ENCODE measurements around the gene CDK11B.

The CDK11B gene

GRCh38 chr1:1627261-1627828, 31.5 kb downstream of the CDK11B start:
- DNase-seq (ENCODE audit: low spot score), result no peak

DNA sequence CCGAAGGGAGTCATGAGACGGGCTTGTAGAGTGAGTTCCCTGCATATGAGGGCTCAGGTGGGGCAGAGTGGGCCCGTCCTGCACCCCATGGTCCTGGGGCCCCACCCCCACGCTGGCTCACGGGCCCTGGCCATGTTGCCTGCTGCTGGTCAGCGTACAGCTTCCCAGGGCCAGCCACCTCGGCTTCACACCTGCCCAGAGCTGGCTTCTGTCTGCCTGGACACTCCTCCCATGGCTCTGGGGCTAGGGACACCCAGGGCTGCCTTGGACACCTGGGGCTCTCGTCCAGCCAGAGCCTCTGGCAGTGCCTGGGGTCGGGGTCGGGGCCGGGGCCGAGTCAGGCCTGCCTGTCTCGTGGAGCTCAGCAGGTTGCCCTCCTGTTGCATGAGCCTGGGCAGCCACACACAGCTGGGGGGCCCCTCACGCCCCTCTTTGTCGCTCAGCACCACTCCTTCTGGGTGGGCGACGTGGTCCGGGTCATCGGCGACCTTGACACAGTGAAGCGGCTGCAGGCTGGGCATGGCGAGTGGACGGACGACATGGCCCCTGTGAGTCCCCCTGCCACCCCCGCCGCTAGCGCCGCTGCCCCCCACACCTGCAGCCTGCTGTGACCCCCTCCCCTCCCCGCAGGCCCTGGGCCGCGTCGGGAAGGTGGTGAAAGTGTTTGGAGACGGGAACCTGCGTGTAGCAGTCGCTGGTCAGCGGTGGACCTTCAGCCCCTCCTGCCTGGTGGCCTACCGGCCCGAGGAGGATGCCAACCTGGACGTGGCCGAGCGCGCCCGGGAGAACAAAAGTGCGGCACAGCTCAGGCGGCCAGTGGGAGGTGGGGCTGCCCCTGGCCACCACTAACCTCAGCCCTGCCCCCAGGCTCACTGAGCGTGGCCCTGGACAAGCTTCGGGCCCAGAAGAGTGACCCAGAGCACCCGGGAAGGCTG, 32.3 kb downstream of the CDK11B start:
- no peak for DNase-seq (ENCODE audit: low spot score)

- DNase-seq (ENCODE audit: low spot score), result no peak
Observed at GRCh38 chr1:1625824-1626206, 33.0 kb downstream of the CDK11B start.

DNA sequence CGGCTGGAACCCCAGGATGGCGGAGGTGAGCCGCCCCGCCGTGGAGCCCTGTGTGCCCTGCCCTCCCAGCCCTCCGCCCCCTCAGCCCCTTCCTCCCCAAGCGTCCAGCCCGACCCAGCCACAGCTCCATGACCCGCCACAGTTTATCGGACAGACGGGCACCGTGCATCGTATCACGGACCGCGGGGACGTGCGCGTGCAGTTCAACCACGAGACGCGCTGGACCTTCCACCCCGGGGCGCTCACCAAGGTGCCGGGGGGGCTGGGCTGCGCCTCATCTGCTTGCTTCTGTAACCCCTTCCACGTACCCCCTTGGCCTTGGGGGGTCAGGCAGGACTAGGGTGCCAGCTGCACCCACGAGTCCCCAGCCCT, 33.4 kb downstream of the CDK11B start:
- DNase-seq (ENCODE audit: low spot score), result no peak

DNA sequence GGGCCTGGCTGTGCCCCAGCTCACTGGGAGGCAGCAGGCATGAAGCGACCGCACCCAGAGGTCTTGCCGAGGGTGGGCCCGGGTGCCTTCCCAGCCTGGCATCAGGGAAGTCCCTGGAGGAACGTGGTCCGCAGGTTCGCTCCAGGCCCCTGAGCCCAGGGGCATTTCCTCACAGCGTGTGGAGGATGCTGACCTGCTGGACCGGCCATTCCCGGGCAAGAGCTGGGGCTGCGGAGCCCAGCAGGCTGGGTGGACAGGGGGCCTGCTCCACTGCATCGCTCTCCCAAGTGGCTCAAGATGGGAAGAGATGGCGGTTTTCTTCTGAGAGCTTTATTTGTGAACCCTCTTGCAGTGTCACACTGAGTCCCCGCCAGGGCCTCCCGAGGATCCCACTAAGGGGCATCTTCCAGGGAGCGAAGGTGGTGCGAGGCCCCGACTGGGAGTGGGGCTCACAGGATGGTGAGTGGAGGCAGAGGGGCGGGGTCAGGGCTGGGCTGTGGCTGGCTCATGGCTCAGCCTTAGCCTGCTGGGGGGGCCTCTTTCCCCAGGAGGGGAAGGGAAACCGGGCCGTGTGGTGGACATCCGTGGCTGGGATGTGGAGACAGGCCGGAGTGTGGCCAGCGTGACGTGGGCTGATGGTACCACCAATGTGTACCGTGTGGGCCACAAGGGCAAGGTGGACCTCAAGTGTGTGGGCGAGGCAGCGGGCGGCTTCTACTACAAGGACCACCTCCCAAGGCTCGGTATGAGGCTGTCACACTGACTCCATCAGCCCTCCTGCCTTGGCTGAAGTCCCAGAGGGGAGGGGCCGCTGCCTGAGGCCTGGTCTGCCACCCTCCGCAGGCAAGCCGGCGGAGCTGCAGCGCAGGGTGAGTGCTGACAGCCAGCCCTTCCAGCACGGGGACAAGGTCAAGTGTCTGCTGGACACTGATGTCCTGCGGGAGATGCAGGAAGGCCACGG, 34.1 kb downstream of the CDK11B start:
- DNase-seq (ENCODE audit: low spot score), result no peak

DNA sequence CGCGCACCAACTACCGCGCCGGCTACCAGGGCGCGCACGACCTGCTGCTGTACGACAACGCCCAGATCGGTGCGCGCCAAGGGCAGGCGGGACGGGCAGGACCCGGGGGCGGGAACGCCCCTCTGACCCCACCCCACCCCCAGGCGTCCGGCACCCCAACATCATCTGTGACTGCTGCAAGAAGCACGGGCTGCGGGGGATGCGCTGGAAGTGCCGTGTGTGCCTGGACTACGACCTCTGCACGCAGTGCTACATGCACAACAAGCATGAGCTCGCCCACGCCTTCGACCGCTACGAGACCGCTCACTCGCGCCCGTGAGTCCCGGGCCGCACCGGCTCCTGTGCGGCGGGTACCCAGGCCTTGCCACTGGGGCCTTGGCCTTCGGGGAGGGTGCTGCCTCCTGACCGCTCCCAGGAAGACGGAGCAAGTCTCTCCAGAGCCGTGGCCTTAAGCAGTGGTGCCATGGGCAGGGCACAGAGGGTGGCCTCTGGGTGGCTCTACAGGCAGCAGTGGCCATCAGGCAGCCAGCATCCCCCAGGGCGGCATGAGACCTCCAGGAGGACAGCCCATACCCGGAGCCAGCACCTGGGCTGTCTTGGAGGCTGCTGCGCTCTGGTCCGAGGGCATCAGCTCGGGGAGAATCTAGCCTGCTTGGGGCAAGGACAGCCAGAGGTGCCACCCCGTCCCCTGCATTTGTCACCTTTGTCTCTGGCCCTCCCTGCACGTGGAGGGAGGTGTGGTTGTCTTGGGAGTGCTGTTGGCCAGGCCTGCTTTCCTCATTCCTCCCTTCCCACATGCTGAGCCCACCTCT, 35.0 kb downstream of the CDK11B start:
- DNase-seq (ENCODE audit: low spot score), result no peak

- no peak for DNase-seq (ENCODE audit: low spot score)
Observed at GRCh38 chr1:1623181-1623630, 35.6 kb downstream of the CDK11B start.

- DNase-seq (ENCODE audit: low spot score), result no peak
Observed at GRCh38 chr1:1622788-1623094, 36.1 kb downstream of the CDK11B start.

DNA sequence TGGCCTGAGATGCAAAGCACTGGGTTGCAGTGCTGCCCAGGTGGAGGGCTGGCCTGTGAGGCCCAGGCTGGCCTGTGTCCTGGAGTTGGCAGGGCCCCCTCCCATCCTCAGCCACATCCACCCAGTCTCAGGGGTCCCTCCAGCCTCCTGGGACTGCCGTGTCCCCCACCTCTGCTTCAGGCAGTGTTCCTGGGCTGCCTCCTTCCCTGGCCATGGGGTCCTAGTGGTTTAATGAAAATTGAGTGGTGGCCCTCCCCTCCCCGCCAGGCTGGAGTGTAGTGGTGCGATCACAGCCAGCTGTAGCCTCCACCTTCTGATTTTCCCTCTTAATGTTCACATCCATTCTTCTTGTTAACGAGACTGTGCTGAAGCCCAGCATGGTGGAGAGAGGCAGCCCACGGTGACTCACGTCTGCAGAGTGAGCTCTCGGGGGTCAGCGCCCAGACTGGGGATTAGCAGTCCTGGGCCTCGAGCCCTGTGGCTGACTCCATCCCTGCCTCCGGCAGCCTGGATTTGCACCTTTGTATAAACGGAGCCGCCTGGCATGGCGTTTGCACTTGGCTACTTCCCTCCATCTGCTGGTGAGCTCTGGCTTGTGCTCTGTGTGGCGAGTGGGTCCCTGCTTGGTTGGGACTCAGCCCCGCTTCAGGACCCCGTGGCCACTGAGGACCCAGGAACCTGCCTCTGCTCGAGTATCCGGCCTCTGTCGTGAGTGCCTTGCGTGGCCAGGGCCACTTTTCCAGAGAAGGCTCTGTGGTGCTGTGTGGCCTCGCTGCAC, 36.6 kb downstream of the CDK11B start:
- no peak for DNase-seq (ENCODE audit: low spot score)

GRCh38 chr1:1621173-1622009, 37.4 kb downstream of the CDK11B start:
- no peak for DNase-seq (ENCODE audit: low spot score)

GRCh38 chr1:1620433-1621139, 38.2 kb downstream of the CDK11B start:
- no peak for DNase-seq (ENCODE audit: low spot score)

DNA sequence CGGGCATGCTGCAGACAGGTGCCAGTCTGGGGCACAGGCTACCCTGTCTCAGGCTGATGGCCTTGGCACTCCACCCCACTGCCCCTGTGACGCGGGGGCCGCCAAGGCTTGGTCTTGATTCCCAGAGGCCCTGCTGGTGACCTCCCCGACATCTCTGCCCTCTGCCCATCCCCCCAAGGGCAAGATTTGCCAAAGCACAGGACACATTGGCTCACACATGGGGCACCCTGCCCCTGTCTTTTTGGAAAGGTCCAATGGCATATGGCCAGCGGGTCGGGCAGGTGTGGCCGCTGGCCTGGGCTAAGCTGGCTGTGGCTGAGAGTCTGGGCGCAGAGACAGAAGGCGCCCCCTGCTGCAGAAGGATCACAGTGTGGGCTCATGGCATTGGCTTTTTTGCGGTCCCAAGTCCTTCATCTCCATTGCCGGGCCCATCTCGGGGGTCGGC, 38.9 kb downstream of the CDK11B start:
- DNase-seq (ENCODE audit: low spot score), result no peak

- DNase-seq (ENCODE audit: low spot score), result no peak
Observed at GRCh38 chr1:1618396-1619068, 40.3 kb downstream of the CDK11B start.

- no peak for DNase-seq (ENCODE audit: low spot score)
Observed at GRCh38 chr1:1617925-1618324, 40.9 kb downstream of the CDK11B start.

GRCh38 chr1:1617516-1617915, 41.3 kb downstream of the CDK11B start:
- DNase-seq (ENCODE audit: low spot score), result no peak

DNA sequence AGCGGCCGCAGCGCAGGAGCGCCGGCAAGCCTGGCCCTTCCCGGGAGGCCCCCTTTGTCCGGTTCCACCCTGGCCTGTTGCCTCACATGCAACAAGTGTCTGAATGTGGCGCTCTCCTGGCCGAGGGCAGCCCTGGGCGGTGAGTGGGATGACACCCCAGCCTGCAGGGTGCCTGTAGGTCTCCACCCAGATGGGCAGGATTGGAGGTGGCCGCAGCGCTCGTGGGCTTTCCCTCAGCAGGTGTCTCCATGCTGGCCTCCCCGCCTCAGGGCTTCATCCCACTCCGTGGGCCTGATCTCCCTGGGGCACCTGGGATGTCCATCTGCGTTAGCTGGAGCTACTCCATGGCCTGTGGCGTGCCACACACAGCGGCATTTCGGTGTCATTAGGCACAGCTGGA, 42.0 kb downstream of the CDK11B start:
- DNase-seq (ENCODE audit: low spot score), result no peak

GRCh38 chr1:1616045-1616790, 42.6 kb downstream of the CDK11B start:
- DNase-seq (ENCODE audit: low spot score), result peak; percentile 89
